ENCODE data around the gene NTM.

- TF ChIP-seq EZH2phosphoT487 (IDR thresholded peaks at IDR 0.05; ENCODE audit: borderline replicate concordance) (no peak), CTCF (IDR thresholded peaks at IDR 0.05 in 2 of 3, conservative IDR thresholded peaks at IDR 0.05 in 1 of 3; ENCODE audit: borderline replicate concordance in 1 of 3, insufficient read depth in 1 of 3, low read depth in 2 of 3, low read length in 2 of 3) (no peak), ATF3 (IDR thresholded peaks at IDR 0.05) (no peak)
Observed at GRCh38 chr11:131814108-131814507, 443.7 kb downstream of the NTM start.

All from HCT116 (cell line).